Panc1 (cell line): ENCODE data around the gene MCU. TPM values are rescaled to one million over a fixed set of nuclear protein-coding genes. Genes with fewer than 3 reads are reported as not detected.

Experiments used
- ATAC-seq: fragments of 200-7000 bp; cut with Tn5 transposase; 2 replicates; pipeline ENCODE4 v1.9.1; 2020; ENCODE audit warnings: mild to moderate bottlenecking, moderate library complexity
- BruUV-seq: library from RNA; stranded (reverse); fragments of 400-500 nt; replicated peaks from 2 replicates; lab custom pipeline; 2021; lab: Mats Ljungman, UMichigan
- CTCF ChIA-PET: fragments of 300-600 bp; sonication (Branson Sonifier 250); formaldehyde crosslinking; loops from one replicate; lab custom pipeline; 2022; ENCODE audit warnings: antibody characterized with exemption; lab: Charles Lee
- POLR2A ChIA-PET: fragments of 300-600 bp; sonication (Branson Sonifier 250); formaldehyde crosslinking; loops from one replicate; lab custom pipeline; 2022; ENCODE audit warnings: antibody characterized with exemption; lab: Charles Lee
- DNase-seq: peaks from one replicate; pipeline ENCODE4 v3.0.0-alpha.2; 2010; ENCODE audit warnings: low read depth, low spot score
- H3K27ac ChIP-seq: 2 replicates; pipeline ENCODE4 v1.5.1; 2011; ENCODE audit warnings: mild to moderate bottlenecking, low read length, inconsistent platforms
- H3K27me3 ChIP-seq: fragments of 200-500 bp; sonication (Bioruptor generic); 2 replicates; pipeline ENCODE4 v1.6.0; 2014; ENCODE audit warnings: low read length, inconsistent platforms; ENCODE audit not compliant: control insufficient read depth, insufficient read depth
- H3K36me3 ChIP-seq: fragments of 200-500 bp; sonication (Bioruptor generic); 2 replicates; pipeline ENCODE4 v1.5.1; 2014; ENCODE audit warnings: inconsistent platforms, mild to moderate bottlenecking, low read length, moderate library complexity; ENCODE audit not compliant: control insufficient read depth, insufficient read depth
- H3K4me1 ChIP-seq: 2 replicates; pipeline ENCODE4 v1.5.1; 2011; ENCODE audit warnings: inconsistent platforms, mild to moderate bottlenecking, low read length, moderate library complexity; ENCODE audit not compliant: control insufficient read depth, insufficient read depth
- H3K4me3 ChIP-seq, 2 experiments: 2 replicates each; pipeline ENCODE4 v1.5.1; 2011 to 2012; ENCODE audit warnings: low read depth in 2 of 2, low read length in 2 of 2, mild to moderate bottlenecking in 2 of 2, inconsistent platforms in 1 of 2, moderate library complexity in 1 of 2
- H3K9me3 ChIP-seq: fragments of 200-500 bp; sonication (Bioruptor generic); 2 replicates; pipeline ENCODE4 v1.5.1; 2014; ENCODE audit warnings: low read depth, mild to moderate bottlenecking, inconsistent platforms, low read length, moderate library complexity; ENCODE audit not compliant: control insufficient read depth, insufficient read depth
- CTCF ChIP-seq: fragments of 450-650 bp; IDR thresholded peaks from 2 replicates; pipeline ENCODE4 v1.5.1; 2017; ENCODE audit warnings: mild to moderate bottlenecking
- POLR2AphosphoS5 ChIP-seq: IDR thresholded peaks from 2 replicates; pipeline ENCODE4 v1.6.1; 2012; ENCODE audit warnings: mild to moderate bottlenecking, low read depth, low read length, moderate library complexity
- REST ChIP-seq, 2 experiments: IDR thresholded peaks; 2 replicates each; pipeline ENCODE4 v1.6.1; 2011 to 2012; ENCODE audit warnings: low read depth in 2 of 2, control low read depth in 1 of 2, low read length in 1 of 2, mild to moderate bottlenecking in 1 of 2, moderate library complexity in 1 of 2; ENCODE audit not compliant: insufficient read depth in 1 of 2
- SIN3A ChIP-seq: IDR thresholded peaks from 2 replicates; pipeline ENCODE4 v1.6.1; 2012; ENCODE audit warnings: low read depth, mild to moderate bottlenecking, low read length, moderate library complexity, borderline replicate concordance; ENCODE audit not compliant: insufficient read depth
- TCF7L2 ChIP-seq: IDR thresholded peaks from 2 replicates; pipeline ENCODE4 v1.6.1; 2011; ENCODE audit warnings: mild to moderate bottlenecking, low read depth, low read length, inconsistent platforms
- in situ Hi-C: cut with HindIII; loops from 2 replicates; pipeline ENCODE4 v1.10.0; 2016; ENCODE audit warnings: low sequenced_read_pairs, low pct_unique_long_range_greater_than_20kb
- intact Hi-C: fragments of 100-400 bp; cut with micrococcal nuclease; formaldehyde crosslinking; loops from one replicate; pipeline ENCODE4 v1.10.0; 2022; ENCODE audit not compliant: unreplicated experiment
- total RNA-seq: library from RNA; stranded (reverse); gene quantifications from one replicate; pipeline ENCODE4 v1.2.1, GENCODE V29; 2021; ENCODE audit not compliant: unreplicated experiment

MCU gene
- total RNA-seq, 1 experiment from 2014 or later: 31.6 TPM

GRCh38 chr10:72855129-72855528 lies 163.2 kb downstream of the MCU start:
- TF ChIP-seq REST (IDR thresholded peaks at IDR 0.05; ENCODE audit: insufficient read depth in 1 of 2, low read depth in 2 of 2, low read length in 1 of 2) (no peak), SIN3A (no peak), CTCF (no peak), POLR2AphosphoS5 (no peak), TCF7L2 (no peak)
- CTCF ChIA-PET: no interaction called here
- no peaks in the 10 kb centered on the region for H3K36me3 ChIP-seq

GRCh38 chr10:72855790-72856189 lies 163.8 kb downstream of the MCU start:
- in situ Hi-C loops: no loop called here
- H3K27me3 ChIP-seq: no peaks in the 10 kb centered on the region
- intact Hi-C loops: no loop called here
- H3K9me3 ChIP-seq: no peaks in the 10 kb centered on the region
- BruUV-seq: no TSS peak
- ChIA-PET CTCF (no interaction called here), POLR2A (no interaction called here)
- H3K4me1 ChIP-seq: no peaks in the 10 kb centered on the region
- no peak for ATAC-seq
- TF ChIP-seq REST (IDR thresholded peaks at IDR 0.05; ENCODE audit: insufficient read depth in 1 of 2, low read depth in 2 of 2, low read length in 1 of 2) (no peak), POLR2AphosphoS5 (no peak), CTCF (no peak), TCF7L2 (no peak)
- H3K27ac ChIP-seq: no peak overlapping the region
- DNase-seq: no peak
- H3K36me3 ChIP-seq: no peaks in the 10 kb centered on the region
- no peak overlapping the region for H3K4me3 ChIP-seq

More at GRCh38 chr10:72855129-72855528, 163.2 kb downstream of the MCU start:
- Histone ChIP-seq H3K4me1 (no peaks in the 10 kb centered on the region), H3K27ac (no peak overlapping the region), H3K9me3 (no peaks in the 10 kb centered on the region), H3K4me3 (no peak overlapping the region), H3K27me3 (no peaks in the 10 kb centered on the region)
- ATAC-seq (no peak), DNase-seq (no peak)
- in situ Hi-C loops: no loop called here
- BruUV-seq: no TSS peak
- intact Hi-C loops: no loop called here
- POLR2A ChIA-PET: no interaction called here
